ENCODE measurements around the gene CLMP. TPM values are rescaled to one million over a fixed set of nuclear protein-coding genes. Genes with fewer than 3 reads are reported as not detected.
A peak's percentile ranks its signal among the peaks of the same experiment; 100 is the strongest.

CLMP gene
- total and polyA plus RNA-seq, 7 experiments from 2014 or later = 0.08 to 0.60 (median 0.27) TPM

- ChIA-PET POLR2A (no interaction called here), CTCF (no interaction called here)
- Mint-ChIP-seq H3K27me3 (peaks cover 49 to 85% (median 69%) of the 10 kb centered on the region in 5 donors), H3K4me1 (peaks cover 12 to 34% (median 25%) of the 10 kb centered on the region in 7 donors), H3K27ac (no peak overlapping the region), H3K36me3 (peaks cover 0 to 4% (median 3%) of the 10 kb centered on the region in 5 donors), H3K4me3 (peak overlapping the region in 5 of 10 donors; percentile 14 to 86 (median 26)), H3K9me3 (peaks cover 0 to 1% (median 0%) of the 10 kb centered on the region in 11 donors)
- no peak overlapping the region for H3K27ac ChIP-seq (ENCODE audit: low read depth, low read length)
- H3K36me3 ChIP-seq (ENCODE audit: control insufficient read depth in 2 of 3, insufficient read depth in 3 of 3, low read length in 3 of 3) = no peaks in the 10 kb centered on the region
- intact Hi-C loops (cut with micrococcal nuclease) = no loop called here
- no peaks in the 10 kb centered on the region for H3K9me3 ChIP-seq (ENCODE audit: control insufficient read depth in 2 of 3, low read length in 3 of 3)
- peaks cover 0 to 12% of the 10 kb centered on the region in 2 donors for H3K4me1 ChIP-seq (ENCODE audit: control insufficient read depth in 2 of 2, insufficient read depth in 2 of 2, low read length in 2 of 2)
- DNase-seq = no peak
- peaks cover 0 to 12% of the 10 kb centered on the region in 2 donors for H3K27me3 ChIP-seq (ENCODE audit: control insufficient read depth in 2 of 2, insufficient read depth in 2 of 2, low read length in 2 of 2)
- ATAC-seq = no peak
- H3K4me3 ChIP-seq (ENCODE audit: low read length) = no peak overlapping the region
Measured at GRCh38 chr11:123193742-123194141, 1.3 kb downstream of the CLMP start.

DNA sequence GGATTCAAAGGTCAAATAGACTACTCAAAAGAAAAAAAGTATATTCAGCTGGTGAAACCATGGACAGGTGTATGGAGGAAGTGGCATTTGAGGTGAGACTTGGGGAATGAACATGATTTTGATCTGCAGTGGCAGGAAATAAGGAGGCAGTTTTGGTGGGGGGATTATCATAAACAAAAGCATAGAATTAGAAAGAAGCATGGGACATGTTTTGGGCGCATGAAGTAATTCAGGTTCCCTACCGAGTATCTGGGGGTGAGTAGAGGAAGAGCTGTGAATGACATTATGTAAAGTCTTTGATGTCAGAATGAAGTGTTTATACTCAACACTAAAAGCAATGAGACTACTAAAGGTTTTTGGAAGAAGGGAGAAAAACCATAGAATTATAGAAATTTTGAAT lies 3.1 kb downstream of the CLMP start:
- H3K27ac Mint-ChIP-seq = peak overlapping the region in 2 of 9 donors; percentile 3 to 15
- peaks cover 12 to 34% (median 25%) of the 10 kb centered on the region in 7 donors for H3K4me1 Mint-ChIP-seq
- H3K4me3 Mint-ChIP-seq = peak overlapping the region in 2 of 10 donors; percentile 1 to 7
- DNase-seq (no peak), ATAC-seq (no peak)
- Histone ChIP-seq H3K4me1 (ENCODE audit: control insufficient read depth in 2 of 2, insufficient read depth in 2 of 2, low read length in 2 of 2) (peaks cover 0 to 12% of the 10 kb centered on the region in 2 donors), H3K27me3 (ENCODE audit: control insufficient read depth in 2 of 2, insufficient read depth in 2 of 2, low read length in 2 of 2) (peaks cover 0 to 12% of the 10 kb centered on the region in 2 donors), H3K9me3 (ENCODE audit: control insufficient read depth in 2 of 3, low read length in 3 of 3) (no peaks in the 10 kb centered on the region), H3K27ac (ENCODE audit: low read depth, low read length) (no peak overlapping the region), H3K36me3 (ENCODE audit: control insufficient read depth in 2 of 3, insufficient read depth in 3 of 3, low read length in 3 of 3) (no peaks in the 10 kb centered on the region), H3K4me3 (ENCODE audit: low read length) (no peak overlapping the region)
- H3K27me3 Mint-ChIP-seq = peaks cover 45 to 86% (median 61%) of the 10 kb centered on the region in 5 donors
- CTCF ChIA-PET = no interaction called here
- H3K36me3 Mint-ChIP-seq = peaks cover 0 to 4% (median 3%) of the 10 kb centered on the region in 5 donors
- intact Hi-C loops (cut with micrococcal nuclease) = no loop called here
- POLR2A ChIA-PET = no interaction called here
- peaks cover 0 to 1% (median 0%) of the 10 kb centered on the region in 11 donors for H3K9me3 Mint-ChIP-seq

GRCh38 chr11:123190518-123190917 lies 4.5 kb downstream of the CLMP start:
- Histone ChIP-seq H3K4me3 (ENCODE audit: low read length) (no peak overlapping the region), H3K27ac (ENCODE audit: low read depth, low read length) (no peak overlapping the region), H3K9me3 (ENCODE audit: control insufficient read depth in 2 of 3, low read length in 3 of 3) (no peaks in the 10 kb centered on the region), H3K36me3 (ENCODE audit: control insufficient read depth in 2 of 3, insufficient read depth in 3 of 3, low read length in 3 of 3) (no peaks in the 10 kb centered on the region), H3K4me1 (ENCODE audit: control insufficient read depth in 2 of 2, insufficient read depth in 2 of 2, low read length in 2 of 2) (peaks cover 0 to 2% of the 10 kb centered on the region in 2 donors), H3K27me3 (ENCODE audit: control insufficient read depth in 2 of 2, insufficient read depth in 2 of 2, low read length in 2 of 2) (peaks cover 0 to under 1% of the 10 kb centered on the region in 2 donors)
- ChIA-PET POLR2A (no interaction called here), CTCF (interaction anchor here (0.6 kb wide), 1 partner anchor 158 kb away, joined by 6 read pairs; no protein-coding TSS in a partner anchor)
- no peak overlapping the region for H3K4me3 Mint-ChIP-seq
- DNase-seq (no peak), ATAC-seq (no peak)
- H3K4me1 Mint-ChIP-seq = peaks cover 11 to 29% (median 20%) of the 10 kb centered on the region in 7 donors
- peaks cover 0 to 3% (median 3%) of the 10 kb centered on the region in 5 donors for H3K36me3 Mint-ChIP-seq
- intact Hi-C loops (cut with micrococcal nuclease) = no loop called here
- peaks cover 39 to 79% (median 53%) of the 10 kb centered on the region in 5 donors for H3K27me3 Mint-ChIP-seq
- peaks cover 0 to 2% (median 0%) of the 10 kb centered on the region in 11 donors for H3K9me3 Mint-ChIP-seq
- H3K27ac Mint-ChIP-seq = no peak overlapping the region

DNA sequence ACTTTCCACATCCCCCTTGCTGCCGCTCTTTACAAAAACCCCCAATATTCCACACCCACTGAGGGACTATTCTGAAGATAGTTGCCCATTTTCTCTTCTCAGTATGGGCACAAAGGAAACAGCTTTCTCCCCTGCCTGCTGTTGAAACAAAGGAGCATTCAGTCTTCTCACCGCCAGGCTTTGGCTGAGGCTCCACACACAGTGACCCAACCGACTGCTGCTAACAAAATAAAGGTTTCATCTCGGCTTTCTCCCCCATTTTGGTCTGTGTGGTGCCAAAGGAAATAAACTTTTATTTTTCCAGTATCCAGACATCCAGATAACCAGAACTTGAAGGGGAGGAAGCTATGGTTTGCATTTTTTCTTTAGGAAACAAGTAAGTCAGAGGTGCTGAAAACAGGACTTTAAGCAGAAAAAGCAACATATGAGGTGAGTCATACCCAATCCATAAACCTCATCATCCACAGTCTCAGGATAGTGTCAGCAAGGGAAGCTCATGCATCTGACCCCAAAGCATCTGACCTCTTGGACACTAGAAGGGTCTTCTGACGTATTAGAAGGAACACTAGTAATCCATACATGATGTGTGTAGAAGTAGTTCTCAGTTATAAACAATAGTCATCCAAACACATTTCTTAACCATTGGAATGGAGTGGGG lies 6.4 kb downstream of the CLMP start:
- no peak overlapping the region for H3K27ac ChIP-seq (ENCODE audit: low read depth, low read length)
- H3K36me3 ChIP-seq (ENCODE audit: control insufficient read depth in 2 of 3, insufficient read depth in 3 of 3, low read length in 3 of 3) = no peaks in the 10 kb centered on the region
- POLR2A ChIA-PET = no interaction called here
- no peaks in the 10 kb centered on the region for H3K4me1 ChIP-seq (ENCODE audit: control insufficient read depth in 2 of 2, insufficient read depth in 2 of 2, low read length in 2 of 2)
- CTCF ChIA-PET = no interaction called here
- no peaks in the 10 kb centered on the region for H3K9me3 ChIP-seq (ENCODE audit: control insufficient read depth in 2 of 3, low read length in 3 of 3)
- Mint-ChIP-seq H3K27ac (no peak overlapping the region), H3K4me3 (no peak overlapping the region), H3K36me3 (no peaks in the 10 kb centered on the region), H3K27me3 (peaks cover 39 to 72% (median 48%) of the 10 kb centered on the region in 5 donors), H3K4me1 (peaks cover 5 to 17% (median 11%) of the 10 kb centered on the region in 7 donors), H3K9me3 (peaks cover 0 to 2% (median 0%) of the 10 kb centered on the region in 11 donors)
- H3K27me3 ChIP-seq (ENCODE audit: control insufficient read depth in 2 of 2, insufficient read depth in 2 of 2, low read length in 2 of 2) = no peaks in the 10 kb centered on the region
- H3K4me3 ChIP-seq (ENCODE audit: low read length) = no peak overlapping the region
- ATAC-seq (no peak), DNase-seq (no peak)
- intact Hi-C loops (cut with micrococcal nuclease) = no loop called here

DNA sequence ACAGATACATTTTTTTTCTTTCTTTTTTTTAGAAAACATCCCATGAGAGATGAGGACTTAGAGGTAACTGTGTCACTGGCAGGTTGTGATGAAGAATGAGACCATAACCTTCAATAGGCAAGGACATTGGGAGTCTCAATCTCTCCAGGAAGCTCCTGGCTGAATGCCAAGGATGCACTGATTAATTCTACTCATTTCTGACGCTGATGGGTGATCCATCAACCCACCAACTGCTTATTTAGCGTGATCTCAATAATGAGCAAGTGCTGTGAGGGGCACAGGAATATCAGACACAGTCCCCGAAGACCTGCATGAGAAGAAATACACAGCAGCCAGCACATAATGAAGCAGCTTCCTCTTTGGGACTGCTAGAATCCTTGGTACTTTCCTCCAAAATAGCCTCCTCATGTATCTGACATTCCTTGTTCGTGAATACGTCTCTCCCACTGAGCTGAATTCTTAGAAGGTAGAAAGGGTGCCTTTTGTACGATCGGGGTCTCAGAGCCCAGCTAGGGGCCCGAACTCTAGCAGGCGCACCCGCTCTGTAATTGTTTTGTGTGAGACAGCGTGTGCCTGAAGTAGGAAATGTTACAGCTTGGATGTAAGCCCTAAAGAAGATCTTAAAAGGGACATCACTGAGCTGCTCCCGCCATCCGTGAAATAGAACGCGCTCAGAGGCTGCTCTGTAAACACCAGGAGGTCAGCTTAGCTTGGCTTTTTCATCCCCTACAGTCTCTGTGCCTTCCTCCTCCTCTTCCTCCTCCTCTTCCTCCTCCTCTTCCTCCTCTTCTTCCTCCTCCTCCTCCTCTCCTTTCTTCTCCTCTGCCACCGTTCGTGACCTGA lies 7.2 kb downstream of the CLMP start:
- ChIA-PET POLR2A (no interaction called here), CTCF (no interaction called here)
- no peaks in the 10 kb centered on the region for H3K4me1 ChIP-seq (ENCODE audit: control insufficient read depth in 2 of 2, insufficient read depth in 2 of 2, low read length in 2 of 2)
- no peak overlapping the region for H3K4me3 Mint-ChIP-seq
- H3K27ac Mint-ChIP-seq = no peak overlapping the region
- no peaks in the 10 kb centered on the region for H3K36me3 ChIP-seq (ENCODE audit: control insufficient read depth in 2 of 3, insufficient read depth in 3 of 3, low read length in 3 of 3)
- H3K27me3 ChIP-seq (ENCODE audit: control insufficient read depth in 2 of 2, insufficient read depth in 2 of 2, low read length in 2 of 2) = no peaks in the 10 kb centered on the region
- H3K4me1 Mint-ChIP-seq = peaks cover 5 to 13% (median 11%) of the 10 kb centered on the region in 7 donors
- DNase-seq (no peak), ATAC-seq (no peak)
- H3K27ac ChIP-seq (ENCODE audit: low read depth, low read length) = no peak overlapping the region
- no peak overlapping the region for H3K4me3 ChIP-seq (ENCODE audit: low read length)
- intact Hi-C loops (cut with micrococcal nuclease) = no loop called here
- no peaks in the 10 kb centered on the region for H3K9me3 ChIP-seq (ENCODE audit: control insufficient read depth in 2 of 3, low read length in 3 of 3)
- H3K9me3 Mint-ChIP-seq = peaks cover 0 to 2% (median 0%) of the 10 kb centered on the region in 11 donors
- peaks cover 36 to 66% (median 45%) of the 10 kb centered on the region in 5 donors for H3K27me3 Mint-ChIP-seq
- H3K36me3 Mint-ChIP-seq = no peaks in the 10 kb centered on the region

DNA sequence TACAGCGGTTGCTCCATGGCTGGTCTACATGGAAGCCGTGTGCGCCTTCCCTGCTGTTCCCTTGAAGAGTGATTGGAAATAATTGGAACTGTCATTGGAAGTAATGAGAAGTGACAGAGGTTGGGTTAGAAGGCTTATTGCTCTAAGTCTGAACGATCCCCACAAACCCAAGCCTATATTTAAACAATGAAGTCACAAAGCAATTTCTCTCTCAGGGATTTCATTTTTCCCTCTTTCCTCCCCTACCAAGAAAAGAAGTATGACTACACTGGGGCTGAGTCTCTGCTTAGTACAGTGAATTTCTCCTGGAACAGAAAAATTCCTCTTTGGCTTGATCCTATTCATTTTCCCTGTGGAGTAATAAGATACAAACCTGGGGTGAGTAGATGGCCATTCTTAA lies 7.8 kb downstream of the CLMP start:
- no peak for ATAC-seq
- POLR2A ChIA-PET = no interaction called here
- Mint-ChIP-seq H3K4me1 (peaks cover 5 to 8% (median 7%) of the 10 kb centered on the region in 7 donors), H3K27me3 (peaks cover 31 to 63% (median 45%) of the 10 kb centered on the region in 5 donors), H3K9me3 (peaks cover 0 to 2% (median 0%) of the 10 kb centered on the region in 11 donors), H3K27ac (no peak overlapping the region), H3K36me3 (no peaks in the 10 kb centered on the region), H3K4me3 (no peak overlapping the region)
- no peaks in the 10 kb centered on the region for H3K27me3 ChIP-seq (ENCODE audit: control insufficient read depth in 2 of 2, insufficient read depth in 2 of 2, low read length in 2 of 2)
- DNase-seq = no peak
- H3K36me3 ChIP-seq (ENCODE audit: control insufficient read depth in 2 of 3, insufficient read depth in 3 of 3, low read length in 3 of 3) = no peaks in the 10 kb centered on the region
- no peak overlapping the region for H3K27ac ChIP-seq (ENCODE audit: low read depth, low read length)
- H3K9me3 ChIP-seq (ENCODE audit: control insufficient read depth in 2 of 3, low read length in 3 of 3) = no peaks in the 10 kb centered on the region
- intact Hi-C loops (cut with micrococcal nuclease) = no loop called here
- CTCF ChIA-PET = no interaction called here
- no peaks in the 10 kb centered on the region for H3K4me1 ChIP-seq (ENCODE audit: control insufficient read depth in 2 of 2, insufficient read depth in 2 of 2, low read length in 2 of 2)
- H3K4me3 ChIP-seq (ENCODE audit: low read length) = no peak overlapping the region

Data from naive thymus-derived CD4-positive, alpha-beta T cell (primary cell).